ENCODE results near the gene FMNL2. TPM values are rescaled to one million over a fixed set of nuclear protein-coding genes. Genes with fewer than 3 reads are reported as not detected.

FMNL2 gene
- total RNA-seq, 1 experiment from 2014 or later: 33.6 TPM

DNA sequence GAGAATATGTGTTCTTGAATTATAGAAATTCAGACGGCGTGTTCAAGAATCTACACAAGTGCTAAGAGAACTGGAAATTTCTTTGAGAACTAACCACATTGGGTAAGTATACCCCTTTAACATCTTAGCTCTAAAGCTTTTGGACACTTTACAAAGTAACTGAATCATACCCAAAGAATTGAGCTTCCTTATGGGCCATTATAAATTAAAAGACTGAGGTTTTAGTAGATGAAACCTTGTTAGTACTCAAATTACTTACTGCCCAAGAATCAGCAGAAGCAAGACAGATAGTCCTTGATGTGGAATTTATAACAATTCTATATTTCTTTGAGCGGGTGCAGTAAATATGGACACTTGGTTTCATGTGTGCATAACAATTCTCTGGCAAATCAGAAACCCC lies 214.0 kb downstream of the FMNL2 start:
- Histone ChIP-seq H3K27ac (ENCODE audit: insufficient read length, low read depth, low read length) (no peak overlapping the region), H2BK15ac (ENCODE audit: low read depth, low read length) (no peak overlapping the region), H3K79me2 (ENCODE audit: insufficient read depth, low read length) (no peaks in the 10 kb centered on the region), H2BK12ac (ENCODE audit: insufficient read length, low read depth, low read length) (no peak overlapping the region), H3K27me3 (ENCODE audit: insufficient read depth, low read length) (no peaks in the 10 kb centered on the region), H3K23ac (ENCODE audit: insufficient read length, low read depth, low read length) (no peak overlapping the region), H3K9me3 (ENCODE audit: control insufficient read depth, low read depth, low read length) (no peaks in the 10 kb centered on the region), H3K4me1 (ENCODE audit: insufficient read depth, low read length) (no peaks in the 10 kb centered on the region; the same call in 1 of the 2 replicates), H3K4me2 (ENCODE audit: insufficient read depth, insufficient read length, low read length) (no peak overlapping the region), H3K79me1 (ENCODE audit: insufficient read depth, low read depth, low read length, poor library complexity, severe bottlenecking) (no peaks in the 10 kb centered on the region), H4K91ac (ENCODE audit: insufficient read length, low read depth, low read length) (no peak overlapping the region), H3K4ac (ENCODE audit: low read depth, low read length) (no peak overlapping the region), H4K20me1 (ENCODE audit: control insufficient read depth, insufficient read depth, insufficient read length) (no peaks in the 10 kb centered on the region), H4K8ac (replicated peaks; ENCODE audit: insufficient read length, low read depth, low read length) (no peak overlapping the region), H2AK5ac (ENCODE audit: insufficient read length, low read length) (no peak overlapping the region), H2AFZ (ENCODE audit: low read length) (no peak overlapping the region), H3K23me2 (ENCODE audit: insufficient read length, low read depth, low read length, poor library complexity, severe bottlenecking) (no peaks in the 10 kb centered on the region), H2BK120ac (ENCODE audit: low read depth, low read length, poor library complexity, severe bottlenecking) (no peak overlapping the region), H3K18ac (ENCODE audit: insufficient read length, low read depth, low read length) (no peak overlapping the region), H2BK20ac (ENCODE audit: low read depth, low read length, poor library complexity, severe bottlenecking) (no peak overlapping the region), H4K5ac (ENCODE audit: insufficient read length, low read depth, low read length) (no peak overlapping the region), H3T11ph (ENCODE audit: low read length) (no peak overlapping the region), H3K9ac (ENCODE audit: extremely low read depth, insufficient read length, low read length) (no peak overlapping the region), H3K56ac (ENCODE audit: insufficient read length, low read depth, low read length) (no peak overlapping the region), H2BK5ac (ENCODE audit: insufficient read length, low read length) (no peak overlapping the region), H3K14ac (ENCODE audit: insufficient read depth, low read length) (no peak overlapping the region)
- DNase-seq: no peak
- no peak overlapping the region for H3K27ac Mint-ChIP-seq
- WGBS (ENCODE audit: extremely low coverage, insufficient read length, low lambda C conversion rate): no CpG with 5 or more reads among the region's 3 CpGs
- H3K27me3 Mint-ChIP-seq (ENCODE audit: low read depth): no peaks in the 10 kb centered on the region
- TF ChIP-seq, protein P1, sequence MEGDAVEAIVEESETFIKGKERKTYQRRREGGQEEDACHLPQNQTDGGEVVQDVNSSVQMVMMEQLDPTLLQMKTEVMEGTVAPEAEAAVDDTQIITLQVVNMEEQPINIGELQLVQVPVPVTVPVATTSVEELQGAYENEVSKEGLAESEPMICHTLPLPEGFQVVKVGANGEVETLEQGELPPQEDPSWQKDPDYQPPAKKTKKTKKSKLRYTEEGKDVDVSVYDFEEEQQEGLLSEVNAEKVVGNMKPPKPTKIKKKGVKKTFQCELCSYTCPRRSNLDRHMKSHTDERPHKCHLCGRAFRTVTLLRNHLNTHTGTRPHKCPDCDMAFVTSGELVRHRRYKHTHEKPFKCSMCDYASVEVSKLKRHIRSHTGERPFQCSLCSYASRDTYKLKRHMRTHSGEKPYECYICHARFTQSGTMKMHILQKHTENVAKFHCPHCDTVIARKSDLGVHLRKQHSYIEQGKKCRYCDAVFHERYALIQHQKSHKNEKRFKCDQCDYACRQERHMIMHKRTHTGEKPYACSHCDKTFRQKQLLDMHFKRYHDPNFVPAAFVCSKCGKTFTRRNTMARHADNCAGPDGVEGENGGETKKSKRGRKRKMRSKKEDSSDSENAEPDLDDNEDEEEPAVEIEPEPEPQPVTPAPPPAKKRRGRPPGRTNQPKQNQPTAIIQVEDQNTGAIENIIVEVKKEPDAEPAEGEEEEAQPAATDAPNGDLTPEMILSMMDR (conservative IDR thresholded peaks at IDR 0.05): no peak
- no peaks in the 10 kb centered on the region for H3K9me3 Mint-ChIP-seq
- peaks cover 3% of the 10 kb centered on the region in 2 experiments; a peak in 1 of 4 replicates for H3K4me1 Mint-ChIP-seq
- no peak overlapping the region for H3K4me3 Mint-ChIP-seq
- H3K36me3 Mint-ChIP-seq (ENCODE audit: insufficient read depth in 1 of 3, low read depth in 3 of 3): peaks cover under 1 to 8% (median 6%) of the 10 kb centered on the region in 3 experiments; a peak in 6 of 7 replicates

Measured in H9 (cell line).